ENCODE results near the gene ALDH4A1. TPM values are rescaled to one million over a fixed set of nuclear protein-coding genes. Genes with fewer than 3 reads are reported as not detected.

The ALDH4A1 gene
- total and polyA plus RNA-seq, 10 of the 15 experiments (the other 5 are each of a cell fraction or from before 2014, with no cell fraction given): 0.06 to 25.5 (median 13.0) TPM

DNA sequence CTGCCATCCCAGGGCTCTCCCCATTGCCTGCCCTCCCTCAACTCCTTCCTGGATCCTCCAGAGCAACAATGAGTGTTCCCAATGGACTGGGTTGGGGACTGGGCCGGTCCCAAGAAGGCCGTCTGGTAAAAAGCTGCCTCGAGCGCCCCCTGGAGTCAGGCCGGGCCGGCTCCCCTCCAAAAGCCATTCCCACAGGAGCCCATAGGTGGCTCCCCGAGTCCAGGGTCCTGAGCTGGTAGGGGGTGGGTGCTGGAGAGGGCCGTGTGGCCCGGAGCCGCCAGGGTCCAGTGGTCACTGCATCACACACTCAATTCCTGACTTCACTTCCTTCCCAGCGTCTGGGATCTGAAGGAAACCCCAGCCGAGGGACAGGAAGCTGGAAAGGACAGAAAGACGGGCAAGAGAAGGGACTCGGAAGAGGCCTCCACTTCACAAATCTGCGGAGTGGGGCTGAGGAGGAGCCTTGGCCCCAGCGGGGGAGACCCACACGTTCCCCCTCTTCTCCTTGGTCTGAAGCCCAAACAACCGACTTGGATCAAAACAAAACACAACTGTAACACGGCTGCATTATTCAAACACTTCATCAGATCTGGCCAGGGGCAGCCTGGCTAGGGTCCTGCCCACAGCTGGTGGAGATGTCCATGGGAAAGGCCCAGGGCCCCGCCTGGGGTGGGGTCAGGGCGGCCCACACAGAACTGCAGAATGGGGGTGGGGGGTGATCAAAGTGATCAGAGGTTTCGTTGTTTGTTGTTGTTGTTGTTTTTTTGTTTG is 10.9 kb upstream of the ALDH4A1 start:
- Histone ChIP-seq H3K9ac (ENCODE audit: control insufficient read depth, insufficient read depth, low read length) (no peak overlapping the region), H3K79me2 (ENCODE audit: control insufficient read depth, insufficient read depth, low read length) (no peaks in the 10 kb centered on the region), H3K4me1 (ENCODE audit: control insufficient read depth, insufficient read depth, low read length) (peaks cover 5% of the 10 kb centered on the region), H4K20me1 (ENCODE audit: control insufficient read depth, insufficient read depth) (no peaks in the 10 kb centered on the region), H3K36me3 (ENCODE audit: control insufficient read depth in 2 of 2, insufficient read depth in 2 of 2, low read length in 1 of 2) (peaks cover 5 to 16% of the 10 kb centered on the region in 2 experiments), H2AFZ (ENCODE audit: control insufficient read depth, low read depth, low read length) (no peak overlapping the region), H3K27ac (ENCODE audit: control insufficient read depth, insufficient read depth) (no peak overlapping the region), H3K9me3 (replicated peaks; ENCODE audit: control insufficient read depth, insufficient read depth, low read length) (no peaks in the 10 kb centered on the region; the same call in 2 of the 3 replicates), H3K4me2 (ENCODE audit: control insufficient read depth, insufficient read depth) (no peak overlapping the region), H3K4me3 (no peak overlapping the region), H3K27me3 (replicated peaks in 1 of 2; ENCODE audit: control insufficient read depth in 2 of 2, insufficient read depth in 2 of 2, low read length in 1 of 2) (no peaks in the 10 kb centered on the region)
- ChIA-PET SMC1A (ENCODE audit: uncharacterized antibody, unreplicated experiment) (interaction anchor here (0.7 to 4.4 kb wide), 12 partner anchors 12 to 185 kb away, joined by 3 to 36 read pairs (median 6); partner anchors contain the start of gene IFFO2), RAD21 (ENCODE audit: unreplicated experiment) (interaction anchor here (0.7 to 5.2 kb wide), 16 partner anchors 10 to 207 kb away, joined by 3 to 39 read pairs (median 6); partner anchors contain the start of genes ALDH4A1 and IFFO2), CTCF (interaction anchor here (0.6 to 5.4 kb wide), 45 partner anchors 10 to 336 kb away, joined by 3 to 117 read pairs (median 6); partner anchors contain the start of genes ALDH4A1, IFFO2 and UBR4), POLR2A (interaction anchor here (1.1 kb wide), 1 partner anchor 10 kb away, joined by 3 read pairs; no protein-coding TSS in a partner anchor)
- peak; percentile 49 for FAIRE-seq
- in situ Hi-C loops (cut with MboI) (no loop called here), intact Hi-C loops (cut with micrococcal nuclease; ENCODE audit: unreplicated experiment) (loop anchor here (2.0 to 5.0 kb wide), 2 partner anchors 39 to 60 kb away; no protein-coding TSS in a partner anchor)
- 25% methylated on average over 21 of the region's 22 CpGs for WGBS (ENCODE audit: insufficient coverage, insufficient replicate concordance, low lambda C conversion rate, missing lambda C conversion rate)
- peak; percentile 98 for ATAC-seq
- DNase-seq (ENCODE audit: low read depth, low spot score): no peak
- no TSS peak for BruUV-seq (replicated peaks)
- no peak for TF ChIP-seq PKNOX1 (IDR thresholded peaks at IDR 0.05)
- TF ChIP-seq ZNF207 (IDR thresholded peaks at IDR 0.05; ENCODE audit: borderline replicate concordance): no peak
- TF ChIP-seq RB1 (IDR thresholded peaks at IDR 0.05; ENCODE audit: borderline replicate concordance): peak; percentile 67; the same call in 1 of the 2 replicates
- TF ChIP-seq CBX3 (IDR thresholded peaks at IDR 0.05; ENCODE audit: borderline replicate concordance, low read depth): no peak
- TF ChIP-seq ZNF622 (IDR thresholded peaks at IDR 0.05): no peak
- TF ChIP-seq BHLHE40 (IDR thresholded peaks at IDR 0.05; ENCODE audit: borderline replicate concordance in 1 of 2, low read depth in 2 of 2, low read length in 1 of 2): peak; percentile 19 to 43; a peak in 2 of 4 replicates
- no peak for TF ChIP-seq SUZ12 (IDR thresholded peaks at IDR 0.05; ENCODE audit: unreplicated experiment)
- TF ChIP-seq SMC3 (IDR thresholded peaks at IDR 0.05; ENCODE audit: borderline replicate concordance, low read length): peak; percentile 78
- peak; percentile 57; the same call in 1 of the 2 replicates for TF ChIP-seq RUNX3 (IDR thresholded peaks at IDR 0.05; ENCODE audit: low read length)
- no peak for TF ChIP-seq ATF7 (IDR thresholded peaks at IDR 0.05; ENCODE audit: low read depth)
- TF ChIP-seq, protein P1, sequence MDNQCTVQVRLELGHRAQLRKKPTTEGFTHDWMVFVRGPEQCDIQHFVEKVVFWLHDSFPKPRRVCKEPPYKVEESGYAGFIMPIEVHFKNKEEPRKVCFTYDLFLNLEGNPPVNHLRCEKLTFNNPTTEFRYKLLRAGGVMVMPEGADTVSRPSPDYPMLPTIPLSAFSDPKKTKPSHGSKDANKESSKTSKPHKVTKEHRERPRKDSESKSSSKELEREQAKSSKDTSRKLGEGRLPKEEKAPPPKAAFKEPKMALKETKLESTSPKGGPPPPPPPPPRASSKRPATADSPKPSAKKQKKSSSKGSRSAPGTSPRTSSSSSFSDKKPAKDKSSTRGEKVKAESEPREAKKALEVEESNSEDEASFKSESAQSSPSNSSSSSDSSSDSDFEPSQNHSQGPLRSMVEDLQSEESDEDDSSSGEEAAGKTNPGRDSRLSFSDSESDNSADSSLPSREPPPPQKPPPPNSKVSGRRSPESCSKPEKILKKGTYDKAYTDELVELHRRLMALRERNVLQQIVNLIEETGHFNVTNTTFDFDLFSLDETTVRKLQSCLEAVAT (IDR thresholded peaks at IDR 0.05): no peak
- TF ChIP-seq FOXM1 (IDR thresholded peaks at IDR 0.05; ENCODE audit: low read depth, low read length): peak; percentile 56; the same call in 1 of the 2 replicates
- TF ChIP-seq RAD21 (IDR thresholded peaks at IDR 0.05; ENCODE audit: insufficient read depth, low read depth, low read length): peak; percentile 92
- TF ChIP-seq, protein P2, sequence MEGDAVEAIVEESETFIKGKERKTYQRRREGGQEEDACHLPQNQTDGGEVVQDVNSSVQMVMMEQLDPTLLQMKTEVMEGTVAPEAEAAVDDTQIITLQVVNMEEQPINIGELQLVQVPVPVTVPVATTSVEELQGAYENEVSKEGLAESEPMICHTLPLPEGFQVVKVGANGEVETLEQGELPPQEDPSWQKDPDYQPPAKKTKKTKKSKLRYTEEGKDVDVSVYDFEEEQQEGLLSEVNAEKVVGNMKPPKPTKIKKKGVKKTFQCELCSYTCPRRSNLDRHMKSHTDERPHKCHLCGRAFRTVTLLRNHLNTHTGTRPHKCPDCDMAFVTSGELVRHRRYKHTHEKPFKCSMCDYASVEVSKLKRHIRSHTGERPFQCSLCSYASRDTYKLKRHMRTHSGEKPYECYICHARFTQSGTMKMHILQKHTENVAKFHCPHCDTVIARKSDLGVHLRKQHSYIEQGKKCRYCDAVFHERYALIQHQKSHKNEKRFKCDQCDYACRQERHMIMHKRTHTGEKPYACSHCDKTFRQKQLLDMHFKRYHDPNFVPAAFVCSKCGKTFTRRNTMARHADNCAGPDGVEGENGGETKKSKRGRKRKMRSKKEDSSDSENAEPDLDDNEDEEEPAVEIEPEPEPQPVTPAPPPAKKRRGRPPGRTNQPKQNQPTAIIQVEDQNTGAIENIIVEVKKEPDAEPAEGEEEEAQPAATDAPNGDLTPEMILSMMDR (IDR thresholded peaks at IDR 0.05 in 2 of 3, conservative IDR thresholded peaks at IDR 0.05 in 1 of 3; ENCODE audit: control insufficient read depth in 2 of 3, extremely low read depth in 1 of 3, insufficient read depth in 1 of 3, low read depth in 3 of 3, low read length in 3 of 3): peak; percentile 99 to 100 (median 99); a peak in 5 of 6 replicates
- TF ChIP-seq ZSCAN29 (IDR thresholded peaks at IDR 0.05): no peak
- TF ChIP-seq, protein P3, sequence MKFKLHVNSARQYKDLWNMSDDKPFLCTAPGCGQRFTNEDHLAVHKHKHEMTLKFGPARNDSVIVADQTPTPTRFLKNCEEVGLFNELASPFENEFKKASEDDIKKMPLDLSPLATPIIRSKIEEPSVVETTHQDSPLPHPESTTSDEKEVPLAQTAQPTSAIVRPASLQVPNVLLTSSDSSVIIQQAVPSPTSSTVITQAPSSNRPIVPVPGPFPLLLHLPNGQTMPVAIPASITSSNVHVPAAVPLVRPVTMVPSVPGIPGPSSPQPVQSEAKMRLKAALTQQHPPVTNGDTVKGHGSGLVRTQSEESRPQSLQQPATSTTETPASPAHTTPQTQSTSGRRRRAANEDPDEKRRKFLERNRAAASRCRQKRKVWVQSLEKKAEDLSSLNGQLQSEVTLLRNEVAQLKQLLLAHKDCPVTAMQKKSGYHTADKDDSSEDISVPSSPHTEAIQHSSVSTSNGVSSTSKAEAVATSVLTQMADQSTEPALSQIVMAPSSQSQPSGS (IDR thresholded peaks at IDR 0.05; ENCODE audit: low read length): no peak
- TF ChIP-seq TAF1 (IDR thresholded peaks at IDR 0.05; ENCODE audit: borderline replicate concordance, low read depth, low read length): no peak
